Liver (tissue), 3 donors: ENCODE measurements around the gene MAGEA4.

Source experiments
- CTCF ChIP-seq: fragments of 150-350 bp; IDR thresholded peaks from 2 replicates; pipeline ENCODE4 v1.5.1; 2017; ENCODE audit warnings: improper control_type of control experiment, low read depth, low read length; ENCODE audit not compliant: missing input control
- EGR1 ChIP-seq, 2 donors: IDR thresholded peaks; 2 replicates each; pipeline ENCODE4 v1.6.1; 2016 to 2018; ENCODE audit warnings: antibody characterized with exemption in 2 of 2, low read depth in 2 of 2
- FOXA1 ChIP-seq: IDR thresholded peaks from 2 replicates; pipeline ENCODE4 v1.6.1; 2016; ENCODE audit warnings: antibody characterized with exemption
- GABPA ChIP-seq, 2 donors: IDR thresholded peaks in 1 of 2; conservative IDR thresholded peaks in 1 of 2; 2 replicates each; pipeline ENCODE4 v1.6.1; 2016; ENCODE audit warnings: antibody characterized with exemption in 2 of 2, mild to moderate bottlenecking in 1 of 2, moderate library complexity in 1 of 2
- HNF4A ChIP-seq, 2 donors: conservative IDR thresholded peaks; 2 replicates each; pipeline ENCODE4 v1.6.1; 2016; ENCODE audit warnings: antibody characterized with exemption in 2 of 2, mild to moderate bottlenecking in 2 of 2
- JUND ChIP-seq, 2 donors: IDR thresholded peaks; 2 replicates each; pipeline ENCODE4 v1.6.1; 2016; ENCODE audit warnings: antibody characterized with exemption in 2 of 2
- MAX ChIP-seq: IDR thresholded peaks from 2 replicates; pipeline ENCODE4 v1.6.1; 2016; ENCODE audit warnings: antibody characterized with exemption
- RAD21 ChIP-seq, 2 donors: IDR thresholded peaks; 2 replicates each; pipeline ENCODE4 v1.6.1; 2016; ENCODE audit warnings: antibody characterized with exemption in 2 of 2, mild to moderate bottlenecking in 2 of 2
- SP1 ChIP-seq: IDR thresholded peaks from 2 replicates; pipeline ENCODE4 v1.6.1; 2018; ENCODE audit warnings: antibody characterized with exemption, mild to moderate bottlenecking
- TAF1 ChIP-seq: conservative IDR thresholded peaks from 2 replicates; pipeline ENCODE4 v1.6.1; 2016; ENCODE audit warnings: antibody characterized with exemption, mild to moderate bottlenecking
- YY1 ChIP-seq: IDR thresholded peaks from 2 replicates; pipeline ENCODE4 v1.6.1; 2016; ENCODE audit warnings: antibody characterized with exemption, mild to moderate bottlenecking
- ZBTB33 ChIP-seq: IDR thresholded peaks from 2 replicates; pipeline ENCODE4 v1.6.1; 2016; ENCODE audit warnings: antibody characterized with exemption
- TF ChIP-seq, protein P1 (sequence below): IDR thresholded peaks from 2 replicates; pipeline ENCODE4 v1.6.1; 2016; ENCODE audit warnings: antibody characterized with exemption, mild to moderate bottlenecking
- TF ChIP-seq, protein P2 (sequence below): IDR thresholded peaks from 2 replicates; pipeline ENCODE4 v1.6.1; 2016; ENCODE audit warnings: antibody characterized with exemption
- donor health status: healthy.
- donor health status: healthy.

DNA sequence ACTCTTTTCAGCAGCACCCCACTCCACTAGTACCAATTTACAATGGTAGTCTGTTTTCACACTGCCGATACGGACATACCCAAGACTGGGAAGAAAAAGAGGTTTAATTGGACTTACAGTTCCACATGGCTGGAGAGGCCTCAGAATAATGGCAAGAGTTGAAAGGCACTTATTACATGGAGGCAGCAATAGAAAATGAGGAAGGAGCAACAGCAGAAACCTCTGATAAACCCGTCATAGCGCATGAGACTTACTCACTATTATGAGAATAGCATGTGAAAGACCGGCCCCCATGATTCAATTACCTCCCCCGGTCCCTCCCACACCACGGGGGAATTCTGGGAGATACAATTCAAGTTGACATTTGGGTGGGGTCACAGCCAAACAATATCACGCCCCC, 34.1 kb upstream of the MAGEA4 start:
- TF ChIP-seq JUND (IDR thresholded peaks at IDR 0.05), result no peak
- TF ChIP-seq SP1, result no peak
- no peak for TF ChIP-seq CTCF
- no peak for TF ChIP-seq RAD21 (IDR thresholded peaks at IDR 0.05)
- no peak for TF ChIP-seq TAF1
- no peak for TF ChIP-seq ZBTB33
- TF ChIP-seq, protein P1, sequence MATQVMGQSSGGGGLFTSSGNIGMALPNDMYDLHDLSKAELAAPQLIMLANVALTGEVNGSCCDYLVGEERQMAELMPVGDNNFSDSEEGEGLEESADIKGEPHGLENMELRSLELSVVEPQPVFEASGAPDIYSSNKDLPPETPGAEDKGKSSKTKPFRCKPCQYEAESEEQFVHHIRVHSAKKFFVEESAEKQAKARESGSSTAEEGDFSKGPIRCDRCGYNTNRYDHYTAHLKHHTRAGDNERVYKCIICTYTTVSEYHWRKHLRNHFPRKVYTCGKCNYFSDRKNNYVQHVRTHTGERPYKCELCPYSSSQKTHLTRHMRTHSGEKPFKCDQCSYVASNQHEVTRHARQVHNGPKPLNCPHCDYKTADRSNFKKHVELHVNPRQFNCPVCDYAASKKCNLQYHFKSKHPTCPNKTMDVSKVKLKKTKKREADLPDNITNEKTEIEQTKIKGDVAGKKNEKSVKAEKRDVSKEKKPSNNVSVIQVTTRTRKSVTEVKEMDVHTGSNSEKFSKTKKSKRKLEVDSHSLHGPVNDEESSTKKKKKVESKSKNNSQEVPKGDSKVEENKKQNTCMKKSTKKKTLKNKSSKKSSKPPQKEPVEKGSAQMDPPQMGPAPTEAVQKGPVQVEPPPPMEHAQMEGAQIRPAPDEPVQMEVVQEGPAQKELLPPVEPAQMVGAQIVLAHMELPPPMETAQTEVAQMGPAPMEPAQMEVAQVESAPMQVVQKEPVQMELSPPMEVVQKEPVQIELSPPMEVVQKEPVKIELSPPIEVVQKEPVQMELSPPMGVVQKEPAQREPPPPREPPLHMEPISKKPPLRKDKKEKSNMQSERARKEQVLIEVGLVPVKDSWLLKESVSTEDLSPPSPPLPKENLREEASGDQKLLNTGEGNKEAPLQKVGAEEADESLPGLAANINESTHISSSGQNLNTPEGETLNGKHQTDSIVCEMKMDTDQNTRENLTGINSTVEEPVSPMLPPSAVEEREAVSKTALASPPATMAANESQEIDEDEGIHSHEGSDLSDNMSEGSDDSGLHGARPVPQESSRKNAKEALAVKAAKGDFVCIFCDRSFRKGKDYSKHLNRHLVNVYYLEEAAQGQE, result no peak
- TF ChIP-seq GABPA (IDR thresholded peaks at IDR 0.05 in 1 of 2, conservative IDR thresholded peaks at IDR 0.05 in 1 of 2), result no peak
- TF ChIP-seq EGR1 (IDR thresholded peaks at IDR 0.05; ENCODE audit: low read depth in 2 of 2), result no peak
- no peak for TF ChIP-seq YY1
- no peak for TF ChIP-seq FOXA1
- no peak for TF ChIP-seq MAX
- TF ChIP-seq HNF4A (conservative IDR thresholded peaks at IDR 0.05), result no peak
- TF ChIP-seq, protein P2, sequence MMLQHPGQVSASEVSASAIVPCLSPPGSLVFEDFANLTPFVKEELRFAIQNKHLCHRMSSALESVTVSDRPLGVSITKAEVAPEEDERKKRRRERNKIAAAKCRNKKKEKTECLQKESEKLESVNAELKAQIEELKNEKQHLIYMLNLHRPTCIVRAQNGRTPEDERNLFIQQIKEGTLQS, result no peak
